HEK293 (cell line): Measurements from ENCODE around the gene PKMYT1.

Experiments used
- CTCF ChIA-PET: fragments of 350-600 bp; formaldehyde crosslinking; extraction: SDS; loops from one replicate; lab custom pipeline; 2021; ENCODE audit warnings: antibody characterized with exemption; lab: Yijun Ruan, JAX
- POLR2A ChIA-PET: fragments of 300-600 bp; formaldehyde crosslinking; extraction: SDS; loops from one replicate; lab custom pipeline; 2020; ENCODE audit warnings: antibody characterized with exemption, inconsistent platforms; lab: Yijun Ruan, JAX
- H3K27ac ChIP-seq: fragments of 200-500 bp; sonication (Bioruptor generic); 2 replicates; pipeline ENCODE4 v1.5.1; 2014; ENCODE audit warnings: low read depth, low read length, control low read depth, inconsistent platforms; ENCODE audit errors: extremely low read depth
- H3K36me3 ChIP-seq, 2 experiments: fragments of 200-500 bp in 1 of 2; sonication (Bioruptor generic) in 1 of 2; 1 replicate in 1 of 2; 2 replicates in 1 of 2; pipeline ENCODE4 v1.5.1; 2014 to 2017; ENCODE audit warnings: inconsistent platforms in 2 of 2, low read length in 2 of 2; ENCODE audit not compliant: control insufficient read depth in 2 of 2, insufficient read depth in 1 of 2
- H3K4me1 ChIP-seq: fragments of 200-500 bp; sonication (Bioruptor generic); 2 replicates; pipeline ENCODE4 v1.5.1; 2014; ENCODE audit warnings: mild to moderate bottlenecking, low read length, inconsistent platforms; ENCODE audit not compliant: control insufficient read depth, insufficient read depth
- H3K4me3 ChIP-seq: 2 replicates; pipeline ENCODE4 v1.5.1; 2011; ENCODE audit warnings: low read depth, mild to moderate bottlenecking, control low read depth, low read length, moderate library complexity
- H3K9me3 ChIP-seq: fragments of 200-500 bp; sonication (Bioruptor generic); 2 replicates; pipeline ENCODE4 v1.5.1; 2014; ENCODE audit warnings: low read depth, low read length, inconsistent platforms; ENCODE audit not compliant: control insufficient read depth, insufficient read depth
- GLIS1 ChIP-seq: fragments of 450-650 bp; formaldehyde crosslinking; IDR thresholded peaks from 2 replicates; pipeline ENCODE4 v1.5.1; 2016; ENCODE audit warnings: missing biosample characterization, missing genetic modification characterization
- SALL2 ChIP-seq: fragments of 450-650 bp; formaldehyde crosslinking; IDR thresholded peaks from 2 replicates; pipeline ENCODE4 v1.5.0; 2017; ENCODE audit warnings: missing biosample characterization, mild to moderate bottlenecking, missing genetic modification characterization, borderline replicate concordance
- SP2 ChIP-seq: fragments of 450-650 bp; formaldehyde crosslinking; IDR thresholded peaks from 2 replicates; pipeline ENCODE4 v1.5.1; 2016; ENCODE audit warnings: missing biosample characterization, missing genetic modification characterization
- ZBTB1 ChIP-seq: fragments of 450-650 bp; formaldehyde crosslinking; IDR thresholded peaks from 2 replicates; pipeline ENCODE4 v1.5.1; 2016; ENCODE audit warnings: missing biosample characterization, missing genetic modification characterization
- ZEB2 ChIP-seq: fragments of 450-650 bp; formaldehyde crosslinking; IDR thresholded peaks from 2 replicates; pipeline ENCODE4 v1.5.1; 2016; ENCODE audit warnings: missing biosample characterization, missing genetic modification characterization
- ZIC2 ChIP-seq: fragments of 450-650 bp; formaldehyde crosslinking; IDR thresholded peaks from 2 replicates; pipeline ENCODE4 v1.5.1; 2016; ENCODE audit warnings: missing biosample characterization, missing genetic modification characterization
- ZNF10 ChIP-seq: fragments of 450-650 bp; formaldehyde crosslinking; IDR thresholded peaks from 2 replicates; pipeline ENCODE4 v1.5.1; 2017; ENCODE audit warnings: missing biosample characterization, missing genetic modification characterization
- ZNF140 ChIP-seq: fragments of 450-650 bp; formaldehyde crosslinking; IDR thresholded peaks from 2 replicates; pipeline ENCODE4 v1.5.1; 2016; ENCODE audit warnings: missing biosample characterization, missing genetic modification characterization
- ZNF16 ChIP-seq: fragments of 450-650 bp; formaldehyde crosslinking; IDR thresholded peaks from 2 replicates; pipeline ENCODE4 v1.5.1; 2016; ENCODE audit warnings: low read depth, missing biosample characterization, missing genetic modification characterization
- ZNF202 ChIP-seq: fragments of 450-650 bp; formaldehyde crosslinking; IDR thresholded peaks from 2 replicates; pipeline ENCODE4 v1.5.1; 2016; ENCODE audit warnings: missing biosample characterization, missing genetic modification characterization, borderline replicate concordance
- ZNF354C ChIP-seq: fragments of 450-650 bp; formaldehyde crosslinking; IDR thresholded peaks from 2 replicates; pipeline ENCODE4 v1.5.1; 2016; ENCODE audit warnings: missing biosample characterization, missing genetic modification characterization, low read depth, borderline replicate concordance
- ZNF488 ChIP-seq: fragments of 450-650 bp; formaldehyde crosslinking; IDR thresholded peaks from 2 replicates; pipeline ENCODE4 v1.5.1; 2016; ENCODE audit warnings: missing biosample characterization, missing genetic modification characterization
- ZNF521 ChIP-seq: fragments of 450-650 bp; formaldehyde crosslinking; IDR thresholded peaks from 2 replicates; pipeline ENCODE4 v1.5.1; 2017; ENCODE audit warnings: missing biosample characterization, mild to moderate bottlenecking, missing genetic modification characterization
- ZNF544 ChIP-seq: fragments of 450-650 bp; formaldehyde crosslinking; IDR thresholded peaks from 2 replicates; pipeline ENCODE4 v1.5.0; 2017; ENCODE audit warnings: missing biosample characterization, missing genetic modification characterization
- ZNF549 ChIP-seq: fragments of 450-650 bp; IDR thresholded peaks from 2 replicates; pipeline ENCODE4 v1.5.1; 2018; ENCODE audit warnings: missing biosample characterization, missing genetic modification characterization, mild to moderate bottlenecking, inconsistent platforms, moderate library complexity
- ZNF747 ChIP-seq: fragments of 450-650 bp; formaldehyde crosslinking; IDR thresholded peaks from 2 replicates; pipeline ENCODE4 v1.5.1; 2016; ENCODE audit warnings: missing biosample characterization, missing genetic modification characterization
- ZNF792 ChIP-seq: fragments of 450-650 bp; formaldehyde crosslinking; IDR thresholded peaks from 2 replicates; pipeline ENCODE4 v1.5.1; 2016; ENCODE audit warnings: missing biosample characterization, missing genetic modification characterization
- TF ChIP-seq, protein P1 (sequence below): fragments of 450-650 bp; formaldehyde crosslinking; IDR thresholded peaks from 2 replicates; pipeline ENCODE4 v1.5.1; 2016; ENCODE audit warnings: missing biosample characterization, missing genetic modification characterization, low read depth
- TF ChIP-seq, protein P2 (sequence below): fragments of 450-650 bp; formaldehyde crosslinking; IDR thresholded peaks from 2 replicates; pipeline ENCODE4 v1.5.1; 2016; ENCODE audit warnings: missing biosample characterization, missing genetic modification characterization
- TF ChIP-seq, protein P3 (sequence below): fragments of 450-650 bp; formaldehyde crosslinking; conservative IDR thresholded peaks from 2 replicates; pipeline ENCODE4 v1.5.1; 2016; ENCODE audit warnings: low read depth, missing biosample characterization, missing genetic modification characterization

Gene PKMYT1

GRCh38 chr16:2952679-2953078 is 27.6 kb downstream of the PKMYT1 start:
- ChIA-PET POLR2A (no interaction called here), CTCF (interaction anchor here (0.6 to 2.0 kb wide), 3 partner anchors 9 to 30 kb away, joined by 3 to 14 read pairs (median 8); no protein-coding TSS in a partner anchor)

DNA sequence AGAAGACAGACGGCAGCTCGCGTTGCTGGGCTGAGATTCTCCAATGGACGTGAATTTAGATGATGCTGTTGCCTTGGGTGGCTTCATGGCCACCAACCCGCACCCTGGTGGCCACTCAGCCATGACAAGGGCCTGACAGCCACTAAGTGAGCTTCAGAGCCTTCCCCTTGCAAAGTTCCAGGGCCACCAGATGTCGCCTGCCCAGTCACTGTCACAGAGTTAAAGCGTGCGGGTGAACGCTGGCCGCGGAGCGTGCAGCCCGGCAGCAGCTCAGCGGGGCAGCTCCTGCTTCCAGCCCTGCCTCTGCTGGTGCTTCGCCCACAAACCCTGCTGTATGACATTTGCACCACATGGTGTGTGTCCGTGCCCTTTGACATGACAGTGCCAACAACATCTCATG is 29.5 kb downstream of the PKMYT1 start:
- H3K9me3 ChIP-seq, result no peaks in the 10 kb centered on the region
- H3K27ac ChIP-seq, result no peak overlapping the region
- H3K4me1 ChIP-seq, result no peaks in the 10 kb centered on the region
- no peak overlapping the region for H3K4me3 ChIP-seq
- H3K36me3 ChIP-seq, result peaks cover 0 to 16% of the 10 kb centered on the region in 2 experiments; a peak in 1 of 3 replicates
- CTCF ChIA-PET, result interaction anchor here (0.6 to 1.7 kb wide), 3 partner anchors 10 to 138 kb away, joined by 3 to 7 read pairs (median 5); no protein-coding TSS in a partner anchor
- POLR2A ChIA-PET, result no interaction called here
- TF ChIP-seq ZNF16 (tag by site-specific recombination) (no peak), SALL2 (no peak), ZNF544 (tag by site-specific recombination) (no peak), GLIS1 (tag by site-specific recombination) (no peak)
- TF ChIP-seq, protein P1, sequence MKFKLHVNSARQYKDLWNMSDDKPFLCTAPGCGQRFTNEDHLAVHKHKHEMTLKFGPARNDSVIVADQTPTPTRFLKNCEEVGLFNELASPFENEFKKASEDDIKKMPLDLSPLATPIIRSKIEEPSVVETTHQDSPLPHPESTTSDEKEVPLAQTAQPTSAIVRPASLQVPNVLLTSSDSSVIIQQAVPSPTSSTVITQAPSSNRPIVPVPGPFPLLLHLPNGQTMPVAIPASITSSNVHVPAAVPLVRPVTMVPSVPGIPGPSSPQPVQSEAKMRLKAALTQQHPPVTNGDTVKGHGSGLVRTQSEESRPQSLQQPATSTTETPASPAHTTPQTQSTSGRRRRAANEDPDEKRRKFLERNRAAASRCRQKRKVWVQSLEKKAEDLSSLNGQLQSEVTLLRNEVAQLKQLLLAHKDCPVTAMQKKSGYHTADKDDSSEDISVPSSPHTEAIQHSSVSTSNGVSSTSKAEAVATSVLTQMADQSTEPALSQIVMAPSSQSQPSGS (tag by site-specific recombination), result no peak
- TF ChIP-seq, protein P2, sequence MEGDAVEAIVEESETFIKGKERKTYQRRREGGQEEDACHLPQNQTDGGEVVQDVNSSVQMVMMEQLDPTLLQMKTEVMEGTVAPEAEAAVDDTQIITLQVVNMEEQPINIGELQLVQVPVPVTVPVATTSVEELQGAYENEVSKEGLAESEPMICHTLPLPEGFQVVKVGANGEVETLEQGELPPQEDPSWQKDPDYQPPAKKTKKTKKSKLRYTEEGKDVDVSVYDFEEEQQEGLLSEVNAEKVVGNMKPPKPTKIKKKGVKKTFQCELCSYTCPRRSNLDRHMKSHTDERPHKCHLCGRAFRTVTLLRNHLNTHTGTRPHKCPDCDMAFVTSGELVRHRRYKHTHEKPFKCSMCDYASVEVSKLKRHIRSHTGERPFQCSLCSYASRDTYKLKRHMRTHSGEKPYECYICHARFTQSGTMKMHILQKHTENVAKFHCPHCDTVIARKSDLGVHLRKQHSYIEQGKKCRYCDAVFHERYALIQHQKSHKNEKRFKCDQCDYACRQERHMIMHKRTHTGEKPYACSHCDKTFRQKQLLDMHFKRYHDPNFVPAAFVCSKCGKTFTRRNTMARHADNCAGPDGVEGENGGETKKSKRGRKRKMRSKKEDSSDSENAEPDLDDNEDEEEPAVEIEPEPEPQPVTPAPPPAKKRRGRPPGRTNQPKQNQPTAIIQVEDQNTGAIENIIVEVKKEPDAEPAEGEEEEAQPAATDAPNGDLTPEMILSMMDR (tag by site-specific recombination), result peak; percentile 43; the same call in 1 of the 2 replicates

More at GRCh38 chr16:2952679-2953078, 27.6 kb downstream of the PKMYT1 start:
- H3K4me1 ChIP-seq, result no peaks in the 10 kb centered on the region
- H3K27ac ChIP-seq, result no peak overlapping the region
- no peak overlapping the region for H3K4me3 ChIP-seq
- no peaks in the 10 kb centered on the region for H3K9me3 ChIP-seq
- H3K36me3 ChIP-seq, result peaks cover 0 to 10% of the 10 kb centered on the region in 2 experiments; a peak in 1 of 3 replicates
- TF ChIP-seq, protein P3, sequence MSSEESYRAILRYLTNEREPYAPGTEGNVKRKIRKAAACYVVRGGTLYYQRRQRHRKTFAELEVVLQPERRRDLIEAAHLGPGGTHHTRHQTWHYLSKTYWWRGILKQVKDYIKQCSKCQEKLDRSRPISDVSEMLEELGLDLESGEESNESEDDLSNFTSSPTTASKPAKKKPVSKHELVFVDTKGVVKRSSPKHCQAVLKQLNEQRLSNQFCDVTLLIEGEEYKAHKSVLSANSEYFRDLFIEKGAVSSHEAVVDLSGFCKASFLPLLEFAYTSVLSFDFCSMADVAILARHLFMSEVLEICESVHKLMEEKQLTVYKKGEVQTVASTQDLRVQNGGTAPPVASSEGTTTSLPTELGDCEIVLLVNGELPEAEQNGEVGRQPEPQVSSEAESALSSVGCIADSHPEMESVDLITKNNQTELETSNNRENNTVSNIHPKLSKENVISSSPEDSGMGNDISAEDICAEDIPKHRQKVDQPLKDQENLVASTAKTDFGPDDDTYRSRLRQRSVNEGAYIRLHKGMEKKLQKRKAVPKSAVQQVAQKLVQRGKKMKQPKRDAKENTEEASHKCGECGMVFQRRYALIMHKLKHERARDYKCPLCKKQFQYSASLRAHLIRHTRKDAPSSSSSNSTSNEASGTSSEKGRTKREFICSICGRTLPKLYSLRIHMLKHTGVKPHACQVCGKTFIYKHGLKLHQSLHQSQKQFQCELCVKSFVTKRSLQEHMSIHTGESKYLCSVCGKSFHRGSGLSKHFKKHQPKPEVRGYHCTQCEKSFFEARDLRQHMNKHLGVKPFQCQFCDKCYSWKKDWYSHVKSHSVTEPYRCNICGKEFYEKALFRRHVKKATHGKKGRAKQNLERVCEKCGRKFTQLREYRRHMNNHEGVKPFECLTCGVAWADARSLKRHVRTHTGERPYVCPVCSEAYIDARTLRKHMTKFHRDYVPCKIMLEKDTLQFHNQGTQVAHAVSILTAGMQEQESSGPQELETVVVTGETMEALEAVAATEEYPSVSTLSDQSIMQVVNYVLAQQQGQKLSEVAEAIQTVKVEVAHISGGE, result no peak
- peak; percentile 34; the same call in 1 of the 2 replicates for TF ChIP-seq SP2 (tag by site-specific recombination)
- TF ChIP-seq ZNF488, result no peak
- TF ChIP-seq ZIC2 (tag by site-specific recombination), result 0 out of 2 replicates have a peak, but pooled peaks have one; percentile 14

- Histone ChIP-seq H3K4me3 (no peak overlapping the region), H3K9me3 (no peaks in the 10 kb centered on the region)
- TF ChIP-seq ZBTB1, result no peak
- no peak for TF ChIP-seq ZNF792 (tag by site-specific recombination)
- TF ChIP-seq ZNF354C, result no peak
- no peak for TF ChIP-seq ZEB2
- TF ChIP-seq ZNF747 (tag by site-specific recombination), result no peak
- TF ChIP-seq ZNF549 (tag by site-specific recombination), result no peak
- no peak for TF ChIP-seq ZNF10 (tag by site-specific recombination)
- no peak for TF ChIP-seq ZNF140 (tag by site-specific recombination)
- TF ChIP-seq ZNF521 (tag by site-specific recombination), result no peak
- TF ChIP-seq ZNF202, result no peak
- TF ChIP-seq, all 188 proteins: peak for 0
- ChIA-PET CTCF (interaction anchor here (0.6 to 1.7 kb wide), 3 partner anchors 10 to 138 kb away, joined by 3 to 7 read pairs (median 5); no protein-coding TSS in a partner anchor), POLR2A (no interaction called here)
- peaks cover 0 to 16% of the 10 kb centered on the region in 2 experiments; a peak in 1 of 3 replicates for H3K36me3 ChIP-seq
- H3K27ac ChIP-seq, result no peak overlapping the region
- no peaks in the 10 kb centered on the region for H3K4me1 ChIP-seq
These were observed 29.9 kb downstream of the PKMYT1 start for GRCh38 chr16:2950353-2950724.
